ENCODE results near the gene TGFBR3.

GRCh38 chr1:91829293-91830153 lies 56.4 kb downstream of the TGFBR3 start:
- TF ChIP-seq CTCF (optimal IDR thresholded peaks at IDR 0.05 in 1 of 3, IDR thresholded peaks at IDR 0.05 in 1 of 3, conservative IDR thresholded peaks at IDR 0.05 in 1 of 3; ENCODE audit: extremely low read depth in 1 of 3, insufficient read depth in 2 of 3, low read length in 3 of 3), result no peak
- TF ChIP-seq EZH2 (IDR thresholded peaks at IDR 0.05; ENCODE audit: low read length), result no peak

All from keratinocyte (primary cell).